22Rv1 (cell line): ENCODE measurements around the gene RAD51B.

Experiments
- ZFX ChIP-seq: fragments of 450-650 bp; IDR thresholded peaks from 2 replicates; pipeline ENCODE4 v1.6.1; 2017; ENCODE audit warnings: antibody characterized with exemption, borderline replicate concordance
- TF ChIP-seq, protein P1 (sequence below): fragments of 450-650 bp; IDR thresholded peaks from 2 replicates; pipeline ENCODE4 v1.5.1; 2017; ENCODE audit warnings: mild to moderate bottlenecking

DNA sequence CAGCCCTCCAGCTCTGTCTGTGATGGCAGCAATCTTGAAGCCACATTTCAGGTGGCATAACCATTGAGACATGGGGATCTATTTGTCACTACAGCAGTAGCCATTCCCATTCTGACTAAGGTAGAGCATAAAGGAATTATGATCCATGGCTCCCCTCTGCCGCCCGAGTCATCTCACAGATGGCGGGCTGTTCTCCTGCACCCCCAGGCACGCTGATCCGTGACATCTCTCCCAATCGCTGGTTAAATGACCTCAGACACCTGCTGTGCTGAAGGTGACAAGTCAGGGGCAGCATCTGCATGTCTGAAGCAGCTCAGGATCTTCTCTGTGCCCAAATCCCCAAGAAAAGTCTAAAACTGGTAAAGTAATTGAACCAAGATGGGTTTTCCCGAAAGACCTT, 849.0 kb downstream of the RAD51B start:
- TF ChIP-seq, protein P1, sequence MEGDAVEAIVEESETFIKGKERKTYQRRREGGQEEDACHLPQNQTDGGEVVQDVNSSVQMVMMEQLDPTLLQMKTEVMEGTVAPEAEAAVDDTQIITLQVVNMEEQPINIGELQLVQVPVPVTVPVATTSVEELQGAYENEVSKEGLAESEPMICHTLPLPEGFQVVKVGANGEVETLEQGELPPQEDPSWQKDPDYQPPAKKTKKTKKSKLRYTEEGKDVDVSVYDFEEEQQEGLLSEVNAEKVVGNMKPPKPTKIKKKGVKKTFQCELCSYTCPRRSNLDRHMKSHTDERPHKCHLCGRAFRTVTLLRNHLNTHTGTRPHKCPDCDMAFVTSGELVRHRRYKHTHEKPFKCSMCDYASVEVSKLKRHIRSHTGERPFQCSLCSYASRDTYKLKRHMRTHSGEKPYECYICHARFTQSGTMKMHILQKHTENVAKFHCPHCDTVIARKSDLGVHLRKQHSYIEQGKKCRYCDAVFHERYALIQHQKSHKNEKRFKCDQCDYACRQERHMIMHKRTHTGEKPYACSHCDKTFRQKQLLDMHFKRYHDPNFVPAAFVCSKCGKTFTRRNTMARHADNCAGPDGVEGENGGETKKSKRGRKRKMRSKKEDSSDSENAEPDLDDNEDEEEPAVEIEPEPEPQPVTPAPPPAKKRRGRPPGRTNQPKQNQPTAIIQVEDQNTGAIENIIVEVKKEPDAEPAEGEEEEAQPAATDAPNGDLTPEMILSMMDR = no peak
- TF ChIP-seq ZFX = no peak
